Kidney (tissue), 14 donors: ENCODE measurements around the gene SMKR1. TPM values are rescaled to one million over a fixed set of nuclear protein-coding genes. Genes with fewer than 3 reads are reported as not detected.

Experiments
- DNase-seq, 5 donors: peaks; one replicate each; pipeline ENCODE4 v3.0.0-alpha.2; 2013 to 2020
- FAIRE-seq: peaks from 2 replicates; lab custom pipeline; 2012; peaks lifted over from hg19 to GRCh38; lab: Jason Lieb, UNC
- H3K27ac ChIP-seq, 2 donors: one replicate each; pipeline ENCODE4 v1.7.0; 2013; ENCODE audit warnings: low read depth in 2 of 2, low read length in 2 of 2, inconsistent platforms in 1 of 2
- H3K27me3 ChIP-seq: one replicate; pipeline ENCODE4 v1.7.1; 2013; ENCODE audit warnings: low read length, inconsistent platforms; ENCODE audit not compliant: control insufficient read depth, insufficient read depth
- H3K36me3 ChIP-seq, 3 donors: one replicate each; pipeline versions ENCODE4 v1.7.0 to v1.7.1; 2013; ENCODE audit warnings: low read length in 3 of 3, control low read depth in 1 of 3, inconsistent platforms in 1 of 3; ENCODE audit not compliant: insufficient read depth in 3 of 3, control insufficient read depth in 2 of 3
- H3K4me1 ChIP-seq, 3 donors: one replicate each; pipeline versions ENCODE4 v1.7.0 to v1.7.1; 2013; ENCODE audit warnings: low read length in 3 of 3, inconsistent platforms in 1 of 3, low read depth in 1 of 3; ENCODE audit not compliant: control insufficient read depth in 2 of 3, insufficient read depth in 2 of 3
- H3K4me3 ChIP-seq, 3 donors: one replicate each; pipeline versions ENCODE4 v1.7.0 to v1.8.1; 2013; ENCODE audit warnings: low read length in 3 of 3, control low read depth in 1 of 3, inconsistent platforms in 1 of 3
- H3K9ac ChIP-seq, 3 donors: one replicate each; pipeline versions ENCODE4 v1.7.0 to v1.7.1; 2013; ENCODE audit warnings: low read length in 3 of 3, control low read depth in 1 of 3, inconsistent platforms in 1 of 3
- H3K9me3 ChIP-seq, 3 donors: one replicate each; pipeline versions ENCODE4 v1.7.0 to v1.7.1; 2013; ENCODE audit warnings: low read length in 3 of 3, control low read depth in 1 of 3, inconsistent platforms in 1 of 3; ENCODE audit not compliant: control insufficient read depth in 2 of 3, insufficient read depth in 1 of 3
- CTCF ChIP-seq: IDR thresholded peaks from 3 replicates; pipeline ENCODE4 v1.5.1; 2012; ENCODE audit warnings: mild to moderate bottlenecking, moderate library complexity, borderline replicate concordance; ENCODE audit not compliant: insufficient read depth; ENCODE audit errors: extremely low read depth
- intact Hi-C: fragments of 100-400 bp; cut with DNase I; formaldehyde crosslinking; loops from one replicate; pipeline ENCODE4 v1.11.1; 2022
- polyA plus RNA-seq: library from polyadenylated mRNA; stranded (reverse); fragments of 350-450 nt; fragmentation: Illumina TruSeq; extraction: RNeasy Lipid Tissue Mini Kit (QIAGEN cat#74804); gene quantifications from one replicate; pipeline ENCODE4 v1.2.3, GENCODE V29; 2014; ENCODE audit warnings: low read depth, low replicate concordance; ENCODE audit not compliant: insufficient read depth
- total RNA-seq: library from RNA; stranded (reverse); fragmentation: NEBNext Ultra II Directional; extraction: Animal tissue kit (Norgen Biotek cat#: 25700); gene quantifications from one replicate; pipeline ENCODE4 v1.2.1, GENCODE V29; 2021
- donor health status: control.
- donor health status: control.
- donor health status: control.
- donor health status: control.
- donor health status: control.
- donor health status: DM: yes; HTN: yes; CAD: no.
- donor health status: Normal renal cell carcinoma (clear cell type).

The SMKR1 gene
- total and polyA plus RNA-seq, 2 donors from 2014 or later = 0.63 to 3.9 TPM

GRCh38 chr7:129489491-129489890 is 12.8 kb upstream of the SMKR1 start:
- Histone ChIP-seq H3K36me3 (no peaks in the 10 kb centered on the region), H3K9ac (no peak overlapping the region), H3K9me3 (no peaks in the 10 kb centered on the region), H3K4me1 (no peaks in the 10 kb centered on the region), H3K27me3 (no peaks in the 10 kb centered on the region), H3K27ac (no peak overlapping the region), H3K4me3 (no peak overlapping the region)
- intact Hi-C loops = no loop called here
- DNase-seq (no peak), FAIRE-seq (no peak)
- no peak for TF ChIP-seq CTCF

GRCh38 chr7:129492391-129492790 is 9.9 kb upstream of the SMKR1 start:
- Histone ChIP-seq H3K9me3 (no peaks in the 10 kb centered on the region), H3K4me1 (peaks cover 0 to 3% (median 0%) of the 10 kb centered on the region in 3 donors), H3K27me3 (no peaks in the 10 kb centered on the region), H3K4me3 (no peak overlapping the region), H3K9ac (no peak overlapping the region), H3K36me3 (no peaks in the 10 kb centered on the region), H3K27ac (no peak overlapping the region)
- TF ChIP-seq CTCF = no peak
- FAIRE-seq = no peak
- no peak for DNase-seq
- intact Hi-C loops = no loop called here

GRCh38 chr7:129493555-129493954 is 8.8 kb upstream of the SMKR1 start:
- FAIRE-seq = no peak

More at GRCh38 chr7:129493555-129493954, 8.8 kb upstream of the SMKR1 start:
- Histone ChIP-seq H3K36me3 (no peaks in the 10 kb centered on the region), H3K4me1 (peaks cover 0 to 3% (median 0%) of the 10 kb centered on the region in 3 donors), H3K27ac (no peak overlapping the region), H3K4me3 (no peak overlapping the region), H3K27me3 (no peaks in the 10 kb centered on the region), H3K9me3 (no peaks in the 10 kb centered on the region), H3K9ac (no peak overlapping the region)
- intact Hi-C loops = no loop called here
- no peak for DNase-seq
- TF ChIP-seq CTCF = no peak
